Mesendoderm (in vitro differentiated cells): Measurements from ENCODE around the gene TSHZ2.

Experiments
- DNase-seq: peaks from one replicate; pipeline ENCODE4 v3.0.0; 2013
- H2AK5ac ChIP-seq: 2 replicates; pipeline ENCODE4 v1.6.1; 2013; ENCODE audit warnings: low read length, inconsistent platforms
- H2BK120ac ChIP-seq: 2 replicates; pipeline ENCODE4 v1.6.1; 2013; ENCODE audit warnings: low read depth, mild to moderate bottlenecking, low read length, moderate library complexity, mixed read lengths
- H2BK15ac ChIP-seq: replicated peaks from 2 replicates; pipeline ENCODE4 v1.6.1; 2013; ENCODE audit warnings: low read depth, mild to moderate bottlenecking, moderate library complexity
- H2BK5ac ChIP-seq: 2 replicates; pipeline ENCODE4 v1.6.1; 2013; ENCODE audit warnings: low read length, inconsistent platforms
- H3K18ac ChIP-seq: 2 replicates; pipeline ENCODE4 v1.6.1; 2013; ENCODE audit warnings: mild to moderate bottlenecking, low read length, mixed read lengths
- H3K23ac ChIP-seq: one replicate; pipeline ENCODE4 v1.6.1; 2013; ENCODE audit warnings: low read length
- H3K27ac ChIP-seq: 2 replicates; pipeline ENCODE4 v1.5.1; 2013; ENCODE audit warnings: low read depth, mild to moderate bottlenecking, inconsistent platforms, low read length, moderate library complexity
- H3K27me3 ChIP-seq: 2 replicates; pipeline ENCODE4 v1.6.1; 2013; ENCODE audit warnings: low read length, control low read depth, mild to moderate bottlenecking, inconsistent platforms; ENCODE audit not compliant: insufficient read depth, poor library complexity
- H3K36me3 ChIP-seq: 2 replicates; pipeline ENCODE4 v1.6.1; 2013; ENCODE audit warnings: low read length, inconsistent platforms; ENCODE audit not compliant: control insufficient read depth, insufficient read depth
- H3K4ac ChIP-seq: one replicate; pipeline ENCODE4 v1.6.1; 2013; ENCODE audit warnings: low read depth, mild to moderate bottlenecking, low read length, moderate library complexity
- H3K4me1 ChIP-seq: 2 replicates; pipeline ENCODE4 v1.6.1; 2013; ENCODE audit warnings: low read depth, low read length, inconsistent platforms; ENCODE audit not compliant: control insufficient read depth
- H3K4me2 ChIP-seq: 2 replicates; pipeline ENCODE4 v1.6.1; 2013; ENCODE audit warnings: low read length
- H3K4me3 ChIP-seq: 2 replicates; pipeline ENCODE4 v1.5.1; 2013; ENCODE audit warnings: mild to moderate bottlenecking, low read length
- H3K56ac ChIP-seq: one replicate; pipeline ENCODE4 v1.6.1; 2013; ENCODE audit warnings: low read length
- H3K79me1 ChIP-seq: 2 replicates; pipeline ENCODE4 v1.6.1; 2013; ENCODE audit warnings: low read length, inconsistent platforms
- H3K79me2 ChIP-seq: 2 replicates; pipeline ENCODE4 v1.6.1; 2013; ENCODE audit warnings: mild to moderate bottlenecking, low read length; ENCODE audit not compliant: control insufficient read depth, insufficient read depth
- H3K9ac ChIP-seq: 2 replicates; pipeline ENCODE4 v1.6.1; 2013; ENCODE audit warnings: low read length, inconsistent platforms
- H4K5ac ChIP-seq: one replicate; pipeline ENCODE4 v1.6.1; 2013; ENCODE audit warnings: low read length
- H4K8ac ChIP-seq: one replicate; pipeline ENCODE4 v1.6.1; 2013; ENCODE audit warnings: low read depth, mild to moderate bottlenecking, control low read depth, low read length, moderate library complexity
- WGBS: extraction: QIAGEN DNeasy Blood & Tissue Kit; methylation state at CpG from one replicate; pipeline ENCODE4 v1.1.7; 2013; ENCODE audit warnings: low lambda C conversion rate, missing lambda C conversion rate; ENCODE audit not compliant: insufficient coverage; ENCODE audit errors: extremely low coverage; 5-methylcytosine and 5-hydroxymethylcytosine counted together

TSHZ2 gene

GRCh38 chr20:53116733-53117132 is 144.6 kb downstream of the TSHZ2 start:
- WGBS, result no CpG with 5 or more reads among the region's 3 CpGs
- H3K27me3 ChIP-seq, result no peaks in the 10 kb centered on the region
- H3K79me2 ChIP-seq, result no peaks in the 10 kb centered on the region
- H3K4me2 ChIP-seq, result no peak overlapping the region
- H3K4me1 ChIP-seq, result no peaks in the 10 kb centered on the region
- no peak overlapping the region for H3K23ac ChIP-seq
- no peak for DNase-seq
- H4K8ac ChIP-seq, result no peak overlapping the region
- no peak overlapping the region for H3K9ac ChIP-seq
- no peak overlapping the region for H4K5ac ChIP-seq
- no peak overlapping the region for H3K27ac ChIP-seq
- no peaks in the 10 kb centered on the region for H3K36me3 ChIP-seq
- H3K4me3 ChIP-seq, result no peak overlapping the region
- H3K79me1 ChIP-seq, result no peaks in the 10 kb centered on the region
- no peak overlapping the region for H3K56ac ChIP-seq
- H2BK15ac ChIP-seq, result no peak overlapping the region
- H2BK120ac ChIP-seq, result no peak overlapping the region
- H2BK5ac ChIP-seq, result no peak overlapping the region
- no peak overlapping the region for H3K4ac ChIP-seq
- no peak overlapping the region for H2AK5ac ChIP-seq
- H3K18ac ChIP-seq, result no peak overlapping the region

- Histone ChIP-seq H3K4me3 (no peak overlapping the region), H2BK5ac (no peak overlapping the region), H3K4me2 (no peak overlapping the region), H3K4ac (no peak overlapping the region), H2BK120ac (no peak overlapping the region), H3K27ac (no peak overlapping the region), H3K79me2 (no peaks in the 10 kb centered on the region), H3K56ac (no peak overlapping the region), H3K27me3 (no peaks in the 10 kb centered on the region), H3K9ac (no peak overlapping the region), H2BK15ac (no peak overlapping the region), H2AK5ac (no peak overlapping the region), H3K79me1 (no peaks in the 10 kb centered on the region), H4K8ac (no peak overlapping the region), H3K23ac (no peak overlapping the region), H3K18ac (no peak overlapping the region), H3K4me1 (no peaks in the 10 kb centered on the region), H4K5ac (no peak overlapping the region), H3K36me3 (no peaks in the 10 kb centered on the region)
- no CpG with 5 or more reads among the region's 4 CpGs for WGBS
- no peak for DNase-seq
These were observed 150.7 kb downstream of the TSHZ2 start for GRCh38 chr20:53122853-53123252.

- Histone ChIP-seq H2BK15ac (no peak overlapping the region), H3K18ac (no peak overlapping the region), H3K56ac (no peak overlapping the region), H3K36me3 (no peaks in the 10 kb centered on the region), H3K4me3 (no peak overlapping the region), H3K4me2 (no peak overlapping the region), H3K79me2 (no peaks in the 10 kb centered on the region), H3K27ac (no peak overlapping the region), H3K79me1 (no peaks in the 10 kb centered on the region), H3K4ac (no peak overlapping the region), H2AK5ac (no peak overlapping the region), H4K8ac (no peak overlapping the region), H4K5ac (no peak overlapping the region), H3K4me1 (no peaks in the 10 kb centered on the region), H2BK5ac (no peak overlapping the region), H3K9ac (no peak overlapping the region), H3K27me3 (no peaks in the 10 kb centered on the region), H2BK120ac (no peak overlapping the region), H3K23ac (no peak overlapping the region)
- no peak for DNase-seq
- no CpG with 5 or more reads among the region's 3 CpGs for WGBS
These were observed 152.0 kb downstream of the TSHZ2 start for GRCh38 chr20:53124075-53124551.

GRCh38 chr20:53124803-53125202 is 152.6 kb downstream of the TSHZ2 start:
- Histone ChIP-seq H4K8ac (no peak overlapping the region), H3K9ac (no peak overlapping the region), H3K27ac (no peak overlapping the region), H2AK5ac (no peak overlapping the region), H3K79me1 (no peaks in the 10 kb centered on the region), H4K5ac (no peak overlapping the region), H3K4me1 (no peaks in the 10 kb centered on the region), H3K79me2 (no peaks in the 10 kb centered on the region), H3K4me3 (no peak overlapping the region), H3K56ac (no peak overlapping the region), H3K27me3 (no peaks in the 10 kb centered on the region), H2BK5ac (no peak overlapping the region), H3K23ac (no peak overlapping the region), H3K4me2 (no peak overlapping the region), H2BK15ac (no peak overlapping the region), H3K4ac (no peak overlapping the region), H3K36me3 (no peaks in the 10 kb centered on the region), H2BK120ac (no peak overlapping the region), H3K18ac (no peak overlapping the region)
- no CpG with 5 or more reads among the region's 3 CpGs for WGBS
- no peak for DNase-seq

GRCh38 chr20:53126185-53126584 is 154.0 kb downstream of the TSHZ2 start:
- H2BK120ac ChIP-seq, result no peak overlapping the region
- H3K27ac ChIP-seq, result no peak overlapping the region
- no peaks in the 10 kb centered on the region for H3K27me3 ChIP-seq
- H4K5ac ChIP-seq, result no peak overlapping the region
- no peaks in the 10 kb centered on the region for H3K4me1 ChIP-seq
- no peak overlapping the region for H2AK5ac ChIP-seq
- H3K79me1 ChIP-seq, result no peaks in the 10 kb centered on the region
- H3K9ac ChIP-seq, result no peak overlapping the region
- H3K4me3 ChIP-seq, result no peak overlapping the region
- H3K36me3 ChIP-seq, result no peaks in the 10 kb centered on the region
- no peak overlapping the region for H2BK5ac ChIP-seq
- DNase-seq, result no peak
- no peak overlapping the region for H3K23ac ChIP-seq
- H3K4me2 ChIP-seq, result no peak overlapping the region
- no peak overlapping the region for H2BK15ac ChIP-seq
- no peak overlapping the region for H3K56ac ChIP-seq
- no peaks in the 10 kb centered on the region for H3K79me2 ChIP-seq
- no CpG with 5 or more reads among the region's 7 CpGs for whole genome bisulfite sequencing
- H4K8ac ChIP-seq, result no peak overlapping the region
- H3K18ac ChIP-seq, result no peak overlapping the region
- no peak overlapping the region for H3K4ac ChIP-seq

- no peaks in the 10 kb centered on the region for H3K4me1 ChIP-seq
- no CpG with 5 or more reads among the region's 2 CpGs for WGBS
- no peak overlapping the region for H3K4ac ChIP-seq
- H3K9ac ChIP-seq, result no peak overlapping the region
- no peak overlapping the region for H3K27ac ChIP-seq
- no peaks in the 10 kb centered on the region for H3K79me1 ChIP-seq
- no peak overlapping the region for H2AK5ac ChIP-seq
- no peak overlapping the region for H3K56ac ChIP-seq
- H2BK120ac ChIP-seq, result no peak overlapping the region
- no peaks in the 10 kb centered on the region for H3K27me3 ChIP-seq
- no peak overlapping the region for H4K5ac ChIP-seq
- H3K4me2 ChIP-seq, result no peak overlapping the region
- no peak for DNase-seq
- no peaks in the 10 kb centered on the region for H3K36me3 ChIP-seq
- H4K8ac ChIP-seq, result no peak overlapping the region
- no peaks in the 10 kb centered on the region for H3K79me2 ChIP-seq
- no peak overlapping the region for H2BK5ac ChIP-seq
- H2BK15ac ChIP-seq, result no peak overlapping the region
- no peak overlapping the region for H3K4me3 ChIP-seq
- no peak overlapping the region for H3K23ac ChIP-seq
- no peak overlapping the region for H3K18ac ChIP-seq
These were observed 154.9 kb downstream of the TSHZ2 start for GRCh38 chr20:53127027-53127426.
